ENCODE measurements around the gene MAP3K5. TPM values are rescaled to one million over a fixed set of nuclear protein-coding genes. Genes with fewer than 3 reads are reported as not detected.

The MAP3K5 gene
- total and polyA plus RNA-seq, 9 donors = 37.0 to 217 (median 80.2) TPM

DNA sequence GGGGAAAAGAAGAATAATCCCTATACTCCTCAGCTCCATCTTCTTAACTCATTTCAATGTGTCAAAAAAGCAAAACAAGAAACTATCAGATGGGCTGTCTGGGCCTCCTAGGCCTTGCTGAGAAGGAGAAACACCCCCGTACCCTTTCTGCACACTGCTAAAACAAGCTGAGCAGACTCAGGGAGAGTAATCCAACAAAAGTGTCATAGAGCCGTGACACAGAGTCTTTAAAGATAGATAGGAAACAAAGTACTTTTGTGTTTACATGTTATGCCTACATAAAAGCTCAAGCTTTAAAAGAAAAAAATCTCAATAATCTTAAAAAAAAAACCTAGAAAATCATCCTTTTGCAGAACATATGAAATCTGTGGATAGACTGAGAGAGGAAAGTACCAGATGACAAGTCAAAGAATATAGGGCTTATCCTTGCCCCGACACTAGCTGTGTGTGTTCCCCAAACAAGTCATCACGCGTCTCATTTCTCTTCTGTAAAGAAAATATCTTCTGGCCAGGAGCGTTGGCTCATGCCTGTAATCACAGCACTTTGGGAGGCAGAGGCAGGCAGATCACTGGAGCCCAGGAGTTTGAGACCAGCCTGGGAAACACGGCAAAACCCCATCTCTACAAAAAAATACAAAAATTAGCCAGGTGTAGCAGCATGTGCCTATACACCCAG, 81.3 kb downstream of the MAP3K5 start:
- H3K27ac ChIP-seq = no peak overlapping the region
- H3K4me1 ChIP-seq (ENCODE audit: insufficient read depth) = peaks cover 9% of the 10 kb centered on the region
- no peaks in the 10 kb centered on the region for H3K27me3 ChIP-seq
- H3K36me3 ChIP-seq = no peaks in the 10 kb centered on the region
- H3K4me3 ChIP-seq = no peak overlapping the region
- TF ChIP-seq, protein P1, sequence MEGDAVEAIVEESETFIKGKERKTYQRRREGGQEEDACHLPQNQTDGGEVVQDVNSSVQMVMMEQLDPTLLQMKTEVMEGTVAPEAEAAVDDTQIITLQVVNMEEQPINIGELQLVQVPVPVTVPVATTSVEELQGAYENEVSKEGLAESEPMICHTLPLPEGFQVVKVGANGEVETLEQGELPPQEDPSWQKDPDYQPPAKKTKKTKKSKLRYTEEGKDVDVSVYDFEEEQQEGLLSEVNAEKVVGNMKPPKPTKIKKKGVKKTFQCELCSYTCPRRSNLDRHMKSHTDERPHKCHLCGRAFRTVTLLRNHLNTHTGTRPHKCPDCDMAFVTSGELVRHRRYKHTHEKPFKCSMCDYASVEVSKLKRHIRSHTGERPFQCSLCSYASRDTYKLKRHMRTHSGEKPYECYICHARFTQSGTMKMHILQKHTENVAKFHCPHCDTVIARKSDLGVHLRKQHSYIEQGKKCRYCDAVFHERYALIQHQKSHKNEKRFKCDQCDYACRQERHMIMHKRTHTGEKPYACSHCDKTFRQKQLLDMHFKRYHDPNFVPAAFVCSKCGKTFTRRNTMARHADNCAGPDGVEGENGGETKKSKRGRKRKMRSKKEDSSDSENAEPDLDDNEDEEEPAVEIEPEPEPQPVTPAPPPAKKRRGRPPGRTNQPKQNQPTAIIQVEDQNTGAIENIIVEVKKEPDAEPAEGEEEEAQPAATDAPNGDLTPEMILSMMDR (IDR thresholded peaks at IDR 0.05) = no peak
- no peak for TF ChIP-seq POLR2A (IDR thresholded peaks at IDR 0.05)
- no peak for TF ChIP-seq EP300 (IDR thresholded peaks at IDR 0.05)
- intact Hi-C loops (cut with DNase I) = no loop called here
- 73 to 87% (median 76%) methylated on average over 7 of the region's 7 CpGs for WGBS, 3 donors
- no peak for DNase-seq
- no peaks in the 10 kb centered on the region for H3K9me3 ChIP-seq

DNA sequence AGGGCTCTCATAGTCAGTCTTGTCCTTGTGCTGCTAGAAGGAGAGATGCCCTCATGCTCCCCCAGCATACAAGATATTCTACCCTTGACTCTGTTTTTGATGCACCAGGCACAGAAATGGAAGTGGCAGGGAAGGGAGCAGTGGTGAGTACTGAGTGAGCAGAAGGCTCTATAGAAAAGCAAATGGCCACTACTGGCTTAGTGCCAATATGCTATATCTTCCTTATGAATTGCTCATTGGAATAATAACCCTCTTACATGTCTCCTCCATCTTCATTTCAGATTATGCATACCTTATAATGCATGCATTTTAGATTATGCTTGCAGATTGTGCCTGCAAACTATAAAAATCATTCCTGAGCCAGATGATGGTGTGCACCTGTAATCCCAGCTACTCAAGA, 82.8 kb downstream of the MAP3K5 start:
- Histone ChIP-seq H3K4me1 (ENCODE audit: insufficient read depth) (peaks cover 9% of the 10 kb centered on the region), H3K36me3 (no peaks in the 10 kb centered on the region), H3K27me3 (no peaks in the 10 kb centered on the region), H3K9me3 (no peaks in the 10 kb centered on the region), H3K4me3 (no peak overlapping the region), H3K27ac (no peak overlapping the region)
- DNase-seq = no peak
- TF ChIP-seq, protein P1 (IDR thresholded peaks at IDR 0.05) = no peak
- no peak for TF ChIP-seq EP300 (IDR thresholded peaks at IDR 0.05)
- no peak for TF ChIP-seq POLR2A (IDR thresholded peaks at IDR 0.05)
- intact Hi-C loops (cut with DNase I) = no loop called here

DNA sequence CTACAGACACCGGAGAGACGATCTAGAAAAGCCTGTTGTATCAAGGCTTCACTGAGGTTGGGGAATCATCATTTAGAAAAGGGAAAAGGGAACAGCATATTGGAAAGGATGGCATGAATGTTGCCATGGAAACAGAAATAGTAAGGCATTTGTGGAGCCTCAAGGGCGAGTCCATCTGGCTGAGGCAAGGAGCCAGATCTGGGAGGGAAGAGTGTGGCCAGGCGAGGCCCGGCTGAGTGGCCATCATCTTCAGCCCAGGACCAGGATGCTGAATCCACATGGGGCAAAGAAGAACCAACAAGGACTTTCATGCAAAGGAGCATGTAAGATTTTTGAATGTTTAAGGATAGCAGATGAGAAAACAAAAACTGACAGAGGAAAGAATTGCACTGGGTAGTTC, 85.8 kb downstream of the MAP3K5 start:
- WGBS, 3 donors = 87 to 90% (median 89%) methylated on average over 5 of the region's 5 CpGs
- peak in 1 of 5 donors; percentile 23 for DNase-seq
- no peaks in the 10 kb centered on the region for H3K36me3 ChIP-seq
- no peaks in the 10 kb centered on the region for H3K9me3 ChIP-seq
- H3K27ac ChIP-seq = no peak overlapping the region
- H3K4me1 ChIP-seq (ENCODE audit: insufficient read depth) = peaks cover 12% of the 10 kb centered on the region
- TF ChIP-seq EP300 (IDR thresholded peaks at IDR 0.05) (no peak), POLR2A (IDR thresholded peaks at IDR 0.05) (no peak)
- TF ChIP-seq, protein P1 (IDR thresholded peaks at IDR 0.05) = no peak
- H3K27me3 ChIP-seq = no peaks in the 10 kb centered on the region
- H3K4me3 ChIP-seq = no peak overlapping the region
- intact Hi-C loops (cut with DNase I) = no loop called here

DNA sequence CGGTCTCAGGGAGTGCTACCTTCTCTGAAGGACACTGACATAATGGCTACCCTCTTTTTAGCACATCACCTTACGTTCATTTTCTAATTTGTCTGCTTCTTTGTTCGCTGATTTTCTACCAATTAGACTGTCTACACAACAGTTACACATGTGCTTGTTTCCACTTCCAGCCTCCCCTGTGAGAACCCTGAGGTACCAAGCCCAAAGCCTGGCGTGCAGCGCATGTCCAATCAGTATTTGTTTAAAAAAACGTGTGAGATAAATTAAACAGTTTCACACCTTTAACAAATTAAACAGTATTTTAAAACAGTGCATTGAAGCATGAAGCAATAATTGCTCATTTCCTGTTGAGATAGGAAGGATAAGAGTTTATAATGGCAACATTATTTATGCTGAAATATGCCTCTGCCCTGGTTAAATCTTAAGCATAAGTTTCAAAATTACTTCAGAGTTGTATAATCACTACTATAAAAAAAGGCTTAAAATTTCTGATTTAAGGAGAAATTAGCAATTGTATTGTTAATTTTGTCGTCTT, 88.9 kb downstream of the MAP3K5 start:
- TF ChIP-seq EP300 (IDR thresholded peaks at IDR 0.05) (no peak), POLR2A (IDR thresholded peaks at IDR 0.05) (no peak)
- TF ChIP-seq, protein P1 (IDR thresholded peaks at IDR 0.05) = no peak
- WGBS, 3 donors = 91 to 93% (median 92%) methylated on average over 7 of the region's 7 CpGs
- H3K4me1 ChIP-seq (ENCODE audit: insufficient read depth) = peaks cover 17% of the 10 kb centered on the region
- no peak overlapping the region for H3K27ac ChIP-seq
- H3K27me3 ChIP-seq = no peaks in the 10 kb centered on the region
- intact Hi-C loops (cut with DNase I) = no loop called here
- no peaks in the 10 kb centered on the region for H3K36me3 ChIP-seq
- no peak for DNase-seq
- H3K9me3 ChIP-seq = no peaks in the 10 kb centered on the region
- no peak overlapping the region for H3K4me3 ChIP-seq
